CD4-positive, alpha-beta T cell (primary cell): ENCODE data around the gene ALAS1. TPM values are rescaled to one million over a fixed set of nuclear protein-coding genes. Genes with fewer than 3 reads are reported as not detected.
"Not testable (repeated sequence)": the region's sequence is repeated elsewhere in the genome, so short reads cannot be mapped to it uniquely, and the experiment has no call there.

Source experiments
- ATAC-seq: fragments of 200-7000 bp; cut with Tn5 transposase; one replicate; pipeline ENCODE4 v1.10.0; 2022; ENCODE audit warnings: mild to moderate bottlenecking; ENCODE audit not compliant: poor library complexity
- CTCF ChIA-PET: fragments of 350-600 bp; sonication (Branson Sonifier 250); formaldehyde crosslinking; loops from one replicate; lab custom pipeline; 2021; ENCODE audit warnings: antibody characterized with exemption, inconsistent platforms; lab: Charles Lee
- POLR2A ChIA-PET: fragments of 350-600 bp; sonication (Branson Sonifier 250); formaldehyde crosslinking; loops from one replicate; lab custom pipeline; 2021; ENCODE audit warnings: antibody characterized with exemption, inconsistent platforms; lab: Charles Lee
- DNase-seq, 14 experiments: peaks; one replicate each; pipeline ENCODE4 v3.0.0-alpha.2; 2013 to 2020; ENCODE audit warnings: mixed read lengths in 2 of 14
- H3K27ac ChIP-seq, 2 donors: one replicate each; pipeline versions ENCODE4 v1.5.1 to v1.7.0; 2013; ENCODE audit warnings: low read length in 2 of 2, low read depth in 1 of 2, mild to moderate bottlenecking in 1 of 2
- H3K27me3 ChIP-seq, 2 experiments: 1 replicate in 1 of 2; 2 replicates in 1 of 2; pipeline versions ENCODE4 v1.6.1 to v1.7.0; 2013; ENCODE audit warnings: low read length in 2 of 2, control low read depth in 1 of 2, mild to moderate bottlenecking in 1 of 2, moderate library complexity in 1 of 2; ENCODE audit not compliant: insufficient read depth in 2 of 2, control insufficient read depth in 1 of 2
- H3K36me3 ChIP-seq: one replicate; pipeline ENCODE4 v1.6.1; 2013; ENCODE audit warnings: low read length, control low read depth; ENCODE audit not compliant: insufficient read depth
- H3K4me1 ChIP-seq: one replicate; pipeline ENCODE4 v1.6.1; 2013; ENCODE audit warnings: low read length, control low read depth; ENCODE audit not compliant: insufficient read depth
- H3K4me3 ChIP-seq: one replicate; pipeline ENCODE4 v1.5.1; 2013; ENCODE audit warnings: mild to moderate bottlenecking, low read length, moderate library complexity
- H3K9me3 ChIP-seq, 2 experiments: 1 replicate in 1 of 2; 2 replicates in 1 of 2; pipeline versions ENCODE4 v1.6.1 to v1.7.0; 2013; ENCODE audit warnings: low read length in 2 of 2, mild to moderate bottlenecking in 2 of 2, control low read depth in 1 of 2, moderate library complexity in 1 of 2; ENCODE audit not compliant: control insufficient read depth in 1 of 2, insufficient read depth in 1 of 2
- H3K27ac Mint-ChIP-seq: one replicate; pipeline ENCODE4 v1.8.0; 2020; ENCODE audit warnings: mixed read lengths
- H3K27me3 Mint-ChIP-seq: one replicate; pipeline ENCODE4 v1.8.0; 2021; ENCODE audit warnings: mixed read lengths
- H3K36me3 Mint-ChIP-seq: one replicate; pipeline ENCODE4 v1.8.0; 2021; ENCODE audit warnings: low read depth, mixed read lengths
- H3K4me1 Mint-ChIP-seq: one replicate; pipeline ENCODE4 v1.8.0; 2021; ENCODE audit warnings: low read depth, mixed read lengths
- H3K4me3 Mint-ChIP-seq: one replicate; pipeline ENCODE4 v1.8.0; 2020; ENCODE audit warnings: mild to moderate bottlenecking, mixed read lengths
- H3K9me3 Mint-ChIP-seq: one replicate; pipeline ENCODE4 v1.8.0; 2020; ENCODE audit warnings: mixed read lengths
- CTCF ChIP-seq: fragments of 200-600 bp; IDR thresholded peaks from one replicate; pipeline ENCODE4 v1.8.0; 2022; ENCODE audit warnings: antibody characterized with exemption, mild to moderate bottlenecking
- intact Hi-C, 2 experiments: fragments of 100-400 bp; cut with DNase I in 1 of 2; cut with micrococcal nuclease in 1 of 2; formaldehyde crosslinking; loops; one replicate each; pipeline versions ENCODE4 v1.15.1 to v1.9.0; 2023 to 2025; cut with DNase I, micrococcal nuclease
- total RNA-seq, 174 experiments: library from RNA in 2 of 174; stranded (reverse) in 2 of 174; gene quantifications; one replicate each; pipeline ENCODE4 v1.2.3 and lab custom pipeline; 2021 to 2026

ALAS1 gene
- total RNA-seq, 2 experiments from 2014 or later, result 6.0 to 7.0 TPM

GRCh38 chr3:52159503-52159902 lies 38.5 kb upstream of the ALAS1 start:
- Mint-ChIP-seq H3K4me1 (peaks cover 10% of the 10 kb centered on the region), H3K4me3 (no peak overlapping the region), H3K9me3 (no peaks in the 10 kb centered on the region), H3K27ac (peak overlapping the region; percentile 51), H3K36me3 (no peaks in the 10 kb centered on the region), H3K27me3 (no peaks in the 10 kb centered on the region)
- ChIA-PET POLR2A (no interaction called here), CTCF (interaction anchor here (1.0 kb wide), 1 partner anchor 177 kb away, joined by 7 read pairs; no protein-coding TSS in a partner anchor)
- H3K4me3 ChIP-seq, result no peak overlapping the region
- H3K4me1 ChIP-seq, result peaks cover 8% of the 10 kb centered on the region
- no peak overlapping the region for H3K27ac ChIP-seq
- ATAC-seq (no peak), DNase-seq (no peak)
- no peaks in the 10 kb centered on the region for H3K27me3 ChIP-seq
- H3K36me3 ChIP-seq, result no peaks in the 10 kb centered on the region
- H3K9me3 ChIP-seq, result no peaks in the 10 kb centered on the region
- intact Hi-C loops, result loop anchor here in 1 of 2 experiments (10.0 kb wide), 1 partner anchor 765 kb away; the partner anchor contains the start of gene RBM15B
- TF ChIP-seq CTCF, result no peak

GRCh38 chr3:52162250-52162872 lies 35.6 kb upstream of the ALAS1 start:
- ChIA-PET POLR2A (interaction anchor here (1.0 kb wide), 1 partner anchor 13 kb away, joined by 3 read pairs; no protein-coding TSS in a partner anchor), CTCF (no interaction called here)
- Mint-ChIP-seq H3K4me1 (no peaks in the 10 kb centered on the region), H3K27ac (no peak overlapping the region), H3K27me3 (no peaks in the 10 kb centered on the region), H3K36me3 (no peaks in the 10 kb centered on the region), H3K4me3 (no peak overlapping the region), H3K9me3 (no peaks in the 10 kb centered on the region)
- Histone ChIP-seq H3K27me3 (no peaks in the 10 kb centered on the region), H3K27ac (no peak overlapping the region), H3K4me3 (no peak overlapping the region), H3K36me3 (no peaks in the 10 kb centered on the region), H3K9me3 (no peaks in the 10 kb centered on the region), H3K4me1 (no peaks in the 10 kb centered on the region)
- ATAC-seq (no peak), DNase-seq (no peak)
- intact Hi-C loops, result no loop called here
- no peak for TF ChIP-seq CTCF

- H3K9me3 ChIP-seq, result no peaks in the 10 kb centered on the region
- Mint-ChIP-seq H3K36me3 (no peaks in the 10 kb centered on the region), H3K9me3 (no peaks in the 10 kb centered on the region), H3K4me1 (no peaks in the 10 kb centered on the region), H3K27ac (no peak overlapping the region), H3K4me3 (no peak overlapping the region), H3K27me3 (no peaks in the 10 kb centered on the region)
- ChIA-PET POLR2A (no interaction called here), CTCF (no interaction called here)
- no peaks in the 10 kb centered on the region for H3K4me1 ChIP-seq
- DNase-seq (no peak), ATAC-seq (no peak)
- no peaks in the 10 kb centered on the region for H3K27me3 ChIP-seq
- H3K4me3 ChIP-seq, result no peak overlapping the region
- H3K36me3 ChIP-seq, result no peaks in the 10 kb centered on the region
- TF ChIP-seq CTCF, result no peak
- H3K27ac ChIP-seq, result no peak overlapping the region
- intact Hi-C loops, result no loop called here
These were observed 30.7 kb upstream of the ALAS1 start for GRCh38 chr3:52167240-52167639.

GRCh38 chr3:52170217-52170616 lies 27.7 kb upstream of the ALAS1 start:
- ATAC-seq, DNase-seq, intact Hi-C loops, H3K4me1 ChIP-seq, H3K27me3 Mint-ChIP-seq, H3K4me3 Mint-ChIP-seq, CTCF ChIA-PET, H3K9me3 Mint-ChIP-seq, H3K4me1 Mint-ChIP-seq, H3K27ac ChIP-seq, H3K27me3 ChIP-seq, H3K9me3 ChIP-seq, H3K36me3 ChIP-seq, POLR2A ChIA-PET, H3K36me3 Mint-ChIP-seq, H3K4me3 ChIP-seq, H3K27ac Mint-ChIP-seq: not testable (repeated sequence)
